SK-N-SH (cell line): ENCODE results near the gene DRAP1. TPM values are rescaled to one million over a fixed set of nuclear protein-coding genes. Genes with fewer than 3 reads are reported as not detected.

Source experiments
- CTCF ChIA-PET: fragments of 300-600, 350-600 bp; formaldehyde crosslinking; extraction: SDS; loops from one replicate; lab custom pipeline; 2021; lab: Yijun Ruan, JAX
- POLR2A ChIA-PET: fragments of 350-600 bp; sonication (Branson Sonifier 250); formaldehyde crosslinking; extraction: SDS; loops from one replicate; lab custom pipeline; 2020; ENCODE audit warnings: antibody characterized with exemption, inconsistent platforms; lab: Yijun Ruan, JAX
- DNase-seq: peaks from one replicate; pipeline ENCODE4 v3.0.0; 2012
- H2AFZ ChIP-seq: fragments of 200-600 bp; sonication (generic); 2 replicates; pipeline ENCODE4 v1.8.1; 2016; ENCODE audit warnings: antibody characterized with exemption, mild to moderate bottlenecking, low read depth
- H3F3A ChIP-seq: fragments of 200-600 bp; sonication (generic); replicated peaks from 2 replicates; pipeline ENCODE3; 2016; ENCODE audit warnings: antibody characterized with exemption, mild to moderate bottlenecking; ENCODE audit not compliant: insufficient read depth
- H3K27ac ChIP-seq, 2 experiments: fragments of 200-500 bp in 1 of 2; fragments of 200-600 bp in 1 of 2; sonication (Bioruptor generic) in 1 of 2; sonication (generic), shearing (Covaris generic) in 1 of 2; 2 replicates each; pipeline versions ENCODE4 v1.5.1 to v1.6.1; 2014 to 2016; ENCODE audit warnings: low read depth in 2 of 2, inconsistent platforms in 1 of 2, low read length in 1 of 2, mild to moderate bottlenecking in 1 of 2, mixed read lengths in 1 of 2
- H3K27me3 ChIP-seq: fragments of 200-600 bp; sonication (generic), shearing (Covaris generic); 2 replicates; pipeline ENCODE4 v1.6.1; 2016; ENCODE audit warnings: mixed run types; ENCODE audit not compliant: insufficient read depth
- H3K36me3 ChIP-seq, 2 experiments: fragments of 200-500 bp in 1 of 2; fragments of 200-600 bp in 1 of 2; sonication (Bioruptor generic) in 1 of 2; sonication (generic) in 1 of 2; replicated peaks in 1 of 2; 2 replicates each; pipeline versions ENCODE3 to v1.5.1; 2014 to 2016; ENCODE audit warnings: low read length in 1 of 2, mild to moderate bottlenecking in 1 of 2; ENCODE audit not compliant: insufficient read depth in 2 of 2, control insufficient read depth in 1 of 2
- H3K4me1 ChIP-seq, 2 experiments: fragments of 200-500 bp in 1 of 2; fragments of 200-600 bp in 1 of 2; sonication (Bioruptor generic) in 1 of 2; sonication (generic), shearing (Covaris generic) in 1 of 2; 2 replicates each; pipeline versions ENCODE4 v1.5.1 to v1.6.1; 2014 to 2016; ENCODE audit warnings: low read depth in 1 of 2, low read length in 1 of 2, mixed run types in 1 of 2; ENCODE audit not compliant: insufficient read depth in 2 of 2, control insufficient read depth in 1 of 2
- H3K4me2 ChIP-seq: fragments of 200-600 bp; sonication (generic), shearing (Covaris generic); 2 replicates; pipeline ENCODE4 v1.6.1; 2017; ENCODE audit warnings: mixed run types
- H3K4me3 ChIP-seq, 2 experiments: fragments of 200-500 bp in 1 of 2; fragments of 200-600 bp in 1 of 2; sonication (Bioruptor generic) in 1 of 2; sonication (generic), shearing (Covaris generic) in 1 of 2; 2 replicates each; pipeline versions ENCODE4 v1.5.1 to v1.8.1; 2014 to 2016; ENCODE audit warnings: low read depth in 2 of 2, inconsistent platforms in 1 of 2, low read length in 1 of 2, mild to moderate bottlenecking in 1 of 2, mixed read lengths in 1 of 2, moderate library complexity in 1 of 2
- H3K79me2 ChIP-seq: fragments of 200-600 bp; sonication (generic); 2 replicates; pipeline ENCODE4 v1.8.1; 2017; ENCODE audit warnings: mild to moderate bottlenecking; ENCODE audit not compliant: insufficient read depth
- H3K9ac ChIP-seq: fragments of 200-600 bp; sonication (generic); 2 replicates; pipeline ENCODE4 v1.6.1; 2017; ENCODE audit warnings: mixed run types
- H3K9me2 ChIP-seq: fragments of 200-600 bp; sonication (generic); 2 replicates; pipeline ENCODE4 v1.6.1; 2017; ENCODE audit warnings: mixed run types
- H3K9me3 ChIP-seq: fragments of 200-600 bp; sonication (generic); 2 replicates; pipeline ENCODE4 v1.6.1; 2017; ENCODE audit warnings: mixed run types, mild to moderate bottlenecking, moderate library complexity
- H4K20me1 ChIP-seq: fragments of 200-600 bp; sonication (generic); 2 replicates; pipeline ENCODE4 v1.6.1; 2017; ENCODE audit warnings: mild to moderate bottlenecking, mixed run types; ENCODE audit not compliant: insufficient read depth
- CHD2 ChIP-seq: fragments of 150-350 bp; IDR thresholded peaks from 2 replicates; pipeline ENCODE4 v1.6.1; 2018; ENCODE audit warnings: low read length; ENCODE audit not compliant: partially characterized antibody
- ELF1 ChIP-seq: IDR thresholded peaks from 2 replicates; pipeline ENCODE4 v1.4.0; 2012
- EP300 ChIP-seq, 2 experiments: IDR thresholded peaks; 2 replicates each; pipeline versions ENCODE4 v1.4.0 to v1.6.1; 2012; ENCODE audit warnings: borderline replicate concordance in 1 of 2, low read depth in 1 of 2, low read length in 1 of 2
- GABPA ChIP-seq: IDR thresholded peaks from 2 replicates; pipeline ENCODE4 v1.4.0; 2012; ENCODE audit warnings: low read depth, mild to moderate bottlenecking
- MXI1 ChIP-seq: IDR thresholded peaks from 2 replicates; pipeline ENCODE4 v1.6.1; 2012; ENCODE audit warnings: mild to moderate bottlenecking, low read depth, low read length, improper control_type of control experiment
- NRF1 ChIP-seq: IDR thresholded peaks from 2 replicates; pipeline ENCODE4 v1.6.1; 2012; ENCODE audit warnings: low read depth, mild to moderate bottlenecking, low read length
- SIN3A ChIP-seq: IDR thresholded peaks from 2 replicates; pipeline ENCODE4 v1.6.1; 2012; ENCODE audit warnings: low read depth, mild to moderate bottlenecking, low read length, moderate library complexity, borderline replicate concordance
- TAF1 ChIP-seq: IDR thresholded peaks from 2 replicates; pipeline ENCODE4 v1.6.1; 2012; ENCODE audit warnings: low read depth, mild to moderate bottlenecking, low read length, moderate library complexity, borderline replicate concordance
- YY1 ChIP-seq: IDR thresholded peaks from 2 replicates; pipeline ENCODE4 v1.4.0; 2012; ENCODE audit warnings: low read depth, mild to moderate bottlenecking
- WGBS: methylation state at CpG from one replicate; pipeline ENCODE4 v1.1.6; 2017; ENCODE audit warnings: low lambda C conversion rate; 5-methylcytosine and 5-hydroxymethylcytosine counted together
- polyA plus RNA-seq, 3 experiments: library from polyadenylated mRNA; depleted of rRNA; stranded (reverse); fragments of >200 nt; gene quantifications; 2 replicates each; pipeline ENCODE4 v1.2.3, GENCODE V29; 2012
- TF ChIP-seq, protein P1 (sequence below): IDR thresholded peaks from 2 replicates; pipeline ENCODE4 v1.4.0; 2012; ENCODE audit warnings: low read depth
- TF ChIP-seq, protein P2 (sequence below): IDR thresholded peaks from 2 replicates; pipeline ENCODE4 v1.4.0; 2012; ENCODE audit warnings: low read depth, borderline replicate concordance

The DRAP1 gene
- polyA plus RNA-seq, 1 of the 3 experiments (the other 2 are of a cell fraction), result 464 TPM

DNA sequence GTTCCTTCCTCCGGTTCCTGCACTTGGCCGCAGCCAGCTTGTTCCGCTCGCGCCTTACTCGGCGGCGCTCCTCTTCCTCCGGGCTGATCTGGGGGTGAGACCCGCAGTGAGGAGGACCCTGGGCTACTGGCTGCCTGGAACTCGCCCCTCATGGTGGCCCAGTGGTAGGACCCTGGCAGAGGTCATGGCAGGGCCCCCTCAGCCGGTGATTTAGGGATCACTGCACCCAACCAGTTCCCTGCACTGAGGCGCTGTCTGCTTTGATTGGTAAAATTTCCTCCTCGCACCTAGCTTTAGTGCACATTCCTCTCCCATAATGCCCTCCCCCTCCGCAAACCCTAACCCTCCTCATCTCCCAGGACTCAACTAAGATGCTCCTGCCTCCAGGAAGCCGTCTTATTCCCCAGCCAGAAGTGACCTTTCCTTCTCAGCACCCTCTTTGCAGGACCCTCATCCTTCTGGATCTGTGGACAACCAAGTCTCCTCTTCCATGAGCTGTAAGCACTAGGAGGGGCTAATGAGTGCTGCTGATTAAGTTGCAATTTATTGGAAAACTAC, 25.1 kb upstream of the DRAP1 start:
- Histone ChIP-seq H3F3A (peaks cover 82% of the 10 kb centered on the region), H3K27ac (peak overlapping the region; percentile 65 to 94)
- CTCF ChIA-PET, result interaction anchor here (1.3 to 15.2 kb wide), 5 partner anchors 9 to 94 kb away, joined by 3 to 261 read pairs (median 20); no protein-coding TSS in a partner anchor
- no peak for TF ChIP-seq NRF1
- TF ChIP-seq SIN3A, result no peak
- no peak for TF ChIP-seq CHD2
- TF ChIP-seq MXI1, result no peak
- TF ChIP-seq TAF1, result no peak
- no peak for TF ChIP-seq ELF1
- no peak for TF ChIP-seq GABPA
- TF ChIP-seq, protein P1, sequence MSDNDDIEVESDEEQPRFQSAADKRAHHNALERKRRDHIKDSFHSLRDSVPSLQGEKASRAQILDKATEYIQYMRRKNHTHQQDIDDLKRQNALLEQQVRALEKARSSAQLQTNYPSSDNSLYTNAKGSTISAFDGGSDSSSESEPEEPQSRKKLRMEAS, result no peak
- TF ChIP-seq EP300 (IDR thresholded peaks at IDR 0.05; ENCODE audit: borderline replicate concordance in 1 of 2, low read depth in 1 of 2, low read length in 1 of 2), result no peak
- TF ChIP-seq YY1, result no peak
- TF ChIP-seq, all 33 proteins: peak for 0
- peak overlapping the region; percentile 98 for H3K4me2 ChIP-seq
- H3K79me2 ChIP-seq, result peaks cover 79% of the 10 kb centered on the region
- peaks cover 0 to 49% of the 10 kb centered on the region in 2 experiments for H3K36me3 ChIP-seq
- peak overlapping the region; percentile 17; the same call in 1 of the 2 replicates for H3K9ac ChIP-seq
- 93% methylated on average over 14 of the region's 16 CpGs for WGBS
- no peaks in the 10 kb centered on the region for H3K27me3 ChIP-seq
- POLR2A ChIA-PET, result interaction anchor here (0.6 kb wide), 2 partner anchors 18 to 368 kb away, joined by 3 read pairs; no protein-coding TSS in a partner anchor
- H3K9me3 ChIP-seq, result no peaks in the 10 kb centered on the region
- DNase-seq, result no peak
- no peak overlapping the region for H2AFZ ChIP-seq
- peaks cover 37 to 56% of the 10 kb centered on the region in 2 experiments for H3K4me1 ChIP-seq
- no peak overlapping the region for H3K4me3 ChIP-seq
- peaks cover 82% of the 10 kb centered on the region for H4K20me1 ChIP-seq
- H3K9me2 ChIP-seq, result no peaks in the 10 kb centered on the region

DNA sequence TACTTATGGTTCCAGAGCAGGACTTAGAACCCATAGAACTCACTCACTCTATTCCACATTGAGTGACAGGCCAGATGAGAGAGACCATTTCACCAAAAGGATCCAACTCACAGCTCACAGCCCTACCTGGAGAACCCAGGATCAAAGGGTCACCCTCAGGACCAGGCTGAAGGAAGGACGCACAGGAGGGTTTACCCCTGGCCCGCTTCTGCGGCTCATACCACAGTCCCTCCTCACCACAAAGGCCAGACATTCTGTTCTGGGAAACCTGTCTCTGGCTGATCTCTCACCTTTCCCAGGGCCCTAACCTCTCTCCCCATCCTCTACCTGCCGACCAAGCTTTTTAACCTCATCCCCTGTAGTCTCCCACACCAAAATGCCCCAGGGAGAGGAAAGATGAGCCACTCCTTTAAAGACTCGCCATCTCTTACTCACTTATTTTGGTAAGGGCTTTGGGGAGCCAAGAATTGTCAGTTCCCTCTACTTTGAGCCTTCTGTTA, 23.7 kb upstream of the DRAP1 start:
- Histone ChIP-seq H3K79me2 (peaks cover 90% of the 10 kb centered on the region), H3K9me3 (no peaks in the 10 kb centered on the region), H3K4me1 (peaks cover 28 to 45% of the 10 kb centered on the region in 2 experiments; a peak in 3 of 4 replicates), H3K4me3 (no peak overlapping the region), H2AFZ (no peak overlapping the region), H4K20me1 (peaks cover 82% of the 10 kb centered on the region), H3K4me2 (peak overlapping the region; percentile 89), H3F3A (peaks cover 71% of the 10 kb centered on the region), H3K9ac (peak overlapping the region; percentile 97; the same call in 1 of the 2 replicates), H3K36me3 (peaks cover 0 to 49% of the 10 kb centered on the region in 2 experiments), H3K27ac (peak overlapping the region in 1 of 2 experiments; percentile 94; a peak in 2 of 4 replicates), H3K9me2 (no peaks in the 10 kb centered on the region), H3K27me3 (no peaks in the 10 kb centered on the region)
- POLR2A ChIA-PET, result no interaction called here
- 74% methylated on average over 2 of the region's 5 CpGs for WGBS
- CTCF ChIA-PET, result interaction anchor here (1.1 to 4.9 kb wide), 2 partner anchors 11 to 19 kb away, joined by 3 to 20 read pairs; no protein-coding TSS in a partner anchor
- TF ChIP-seq, protein P2, sequence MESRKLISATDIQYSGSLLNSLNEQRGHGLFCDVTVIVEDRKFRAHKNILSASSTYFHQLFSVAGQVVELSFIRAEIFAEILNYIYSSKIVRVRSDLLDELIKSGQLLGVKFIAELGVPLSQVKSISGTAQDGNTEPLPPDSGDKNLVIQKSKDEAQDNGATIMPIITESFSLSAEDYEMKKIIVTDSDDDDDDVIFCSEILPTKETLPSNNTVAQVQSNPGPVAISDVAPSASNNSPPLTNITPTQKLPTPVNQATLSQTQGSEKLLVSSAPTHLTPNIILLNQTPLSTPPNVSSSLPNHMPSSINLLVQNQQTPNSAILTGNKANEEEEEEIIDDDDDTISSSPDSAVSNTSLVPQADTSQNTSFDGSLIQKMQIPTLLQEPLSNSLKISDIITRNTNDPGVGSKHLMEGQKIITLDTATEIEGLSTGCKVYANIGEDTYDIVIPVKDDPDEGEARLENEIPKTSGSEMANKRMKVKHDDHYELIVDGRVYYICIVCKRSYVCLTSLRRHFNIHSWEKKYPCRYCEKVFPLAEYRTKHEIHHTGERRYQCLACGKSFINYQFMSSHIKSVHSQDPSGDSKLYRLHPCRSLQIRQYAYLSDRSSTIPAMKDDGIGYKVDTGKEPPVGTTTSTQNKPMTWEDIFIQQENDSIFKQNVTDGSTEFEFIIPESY, result no peak
- no peak for DNase-seq
